ENCODE results near the gene KNOP1. TPM values are rescaled to one million over a fixed set of nuclear protein-coding genes. Genes with fewer than 3 reads are reported as not detected.

KNOP1 gene
- total RNA-seq, 1 donor from 2014 or later: 77.9 TPM

GRCh38 chr16:19735074-19735867 is 17.2 kb upstream of the KNOP1 start:
- H3K27me3 Mint-ChIP-seq (ENCODE audit: low read depth): no peaks in the 10 kb centered on the region
- no peak overlapping the region for H3K27ac Mint-ChIP-seq (ENCODE audit: unreplicated experiment)
- H3K9me3 Mint-ChIP-seq: no peaks in the 10 kb centered on the region
- DNase-seq (ENCODE audit: low read depth, low spot score): no peak
- no peak overlapping the region for H3K4me3 Mint-ChIP-seq
- H3K36me3 Mint-ChIP-seq (ENCODE audit: low read depth): peaks cover 36% of the 10 kb centered on the region
- H3K4me1 Mint-ChIP-seq: no peaks in the 10 kb centered on the region
- TF ChIP-seq CTCF (conservative IDR thresholded peaks at IDR 0.05): no peak

- H3K4me3 Mint-ChIP-seq: no peak overlapping the region
- peaks cover 25% of the 10 kb centered on the region for H3K36me3 Mint-ChIP-seq (ENCODE audit: low read depth)
- H3K4me1 Mint-ChIP-seq: no peaks in the 10 kb centered on the region
- H3K27me3 Mint-ChIP-seq (ENCODE audit: low read depth): no peaks in the 10 kb centered on the region
- no peak for TF ChIP-seq CTCF (conservative IDR thresholded peaks at IDR 0.05)
- DNase-seq (ENCODE audit: low read depth, low spot score): no peak
- no peak overlapping the region for H3K27ac Mint-ChIP-seq (ENCODE audit: unreplicated experiment)
- H3K9me3 Mint-ChIP-seq: no peaks in the 10 kb centered on the region
Measured at GRCh38 chr16:19733551-19733950, 15.5 kb upstream of the KNOP1 start.

- no peaks in the 10 kb centered on the region for H3K9me3 Mint-ChIP-seq
Measured at GRCh38 chr16:19728636-19728965, 10.6 kb upstream of the KNOP1 start.

GRCh38 chr16:19722981-19723380 is 5.0 kb upstream of the KNOP1 start:
- H3K27me3 Mint-ChIP-seq (ENCODE audit: low read depth): no peaks in the 10 kb centered on the region
- H3K4me1 Mint-ChIP-seq: peaks cover 15% of the 10 kb centered on the region
- no peak for DNase-seq (ENCODE audit: low read depth, low spot score)
- H3K27ac Mint-ChIP-seq (ENCODE audit: unreplicated experiment): peak overlapping the region; percentile 84
- H3K36me3 Mint-ChIP-seq (ENCODE audit: low read depth): no peaks in the 10 kb centered on the region
- no peak for TF ChIP-seq CTCF (conservative IDR thresholded peaks at IDR 0.05)
- H3K9me3 Mint-ChIP-seq: no peaks in the 10 kb centered on the region
- H3K4me3 Mint-ChIP-seq: peak overlapping the region; percentile 69

More at GRCh38 chr16:19728636-19728965, 10.6 kb upstream of the KNOP1 start:
- Mint-ChIP-seq H3K36me3 (ENCODE audit: low read depth) (peaks cover 14% of the 10 kb centered on the region), H3K4me1 (no peaks in the 10 kb centered on the region), H3K27me3 (ENCODE audit: low read depth) (no peaks in the 10 kb centered on the region), H3K4me3 (no peak overlapping the region), H3K27ac (ENCODE audit: unreplicated experiment) (no peak overlapping the region)
- no peak for TF ChIP-seq CTCF (conservative IDR thresholded peaks at IDR 0.05)
- no peak for DNase-seq (ENCODE audit: low read depth, low spot score)

- Mint-ChIP-seq H3K4me3 (peak overlapping the region; percentile 67), H3K27me3 (ENCODE audit: low read depth) (no peaks in the 10 kb centered on the region)
Measured at GRCh38 chr16:19722269-19722952, 4.4 kb upstream of the KNOP1 start.

More at GRCh38 chr16:19722269-19722952, 4.4 kb upstream of the KNOP1 start:
- TF ChIP-seq CTCF (conservative IDR thresholded peaks at IDR 0.05): no peak
- Mint-ChIP-seq H3K27ac (ENCODE audit: unreplicated experiment) (no peak overlapping the region), H3K4me1 (peaks cover 15% of the 10 kb centered on the region), H3K36me3 (ENCODE audit: low read depth) (peaks cover 3% of the 10 kb centered on the region), H3K9me3 (no peaks in the 10 kb centered on the region)
- DNase-seq (ENCODE audit: low read depth, low spot score): no peak

All from neural crest cell (in vitro differentiated cells).